K562 (cell line): Measurements from ENCODE around the gene TMEM234. TPM values are rescaled to one million over a fixed set of nuclear protein-coding genes. Genes with fewer than 3 reads are reported as not detected.

Experiments used
- BRCA1 ChIP-seq, 2 experiments: fragments of 450-650 bp in 1 of 2; sonication (generic) in 1 of 2; formaldehyde crosslinking in 1 of 2; IDR thresholded peaks; 2 replicates each; pipeline versions ENCODE4 v1.5.0 to v1.6.1; 2017 to 2020; ENCODE audit warnings: mild to moderate bottlenecking in 1 of 2, missing genetic modification reagents in 1 of 2
- CCNT2 ChIP-seq: IDR thresholded peaks from 2 replicates; pipeline ENCODE4 v1.6.1; 2011; ENCODE audit warnings: borderline replicate concordance, low read depth, mild to moderate bottlenecking, moderate library complexity, mixed read lengths, low read length; ENCODE audit not compliant: insufficient read length; ENCODE audit errors: extremely low read depth
- FOXK2 ChIP-seq, 2 experiments: fragments of 450-650 bp; IDR thresholded peaks in 1 of 2; conservative IDR thresholded peaks in 1 of 2; 2 replicates each; pipeline ENCODE4 v1.6.1; 2016; ENCODE audit warnings: low read depth in 2 of 2, mild to moderate bottlenecking in 1 of 2
- GTF3C2 ChIP-seq: IDR thresholded peaks from 3 replicates; pipeline ENCODE4 v1.6.1; 2011; ENCODE audit warnings: borderline replicate concordance, mild to moderate bottlenecking, moderate library complexity; ENCODE audit not compliant: insufficient read length; ENCODE audit errors: extremely low read depth
- NCOR1 ChIP-seq: fragments of 450-650 bp; IDR thresholded peaks from 2 replicates; pipeline ENCODE4 v1.6.1; 2016; ENCODE audit warnings: mild to moderate bottlenecking, moderate library complexity
- PTRF ChIP-seq: fragments of 450-650 bp; IDR thresholded peaks from 2 replicates; pipeline ENCODE4 v1.6.1; 2016; ENCODE audit warnings: mild to moderate bottlenecking, missing genetic modification characterization, missing compliant biosample characterization
- SETDB1 ChIP-seq: IDR thresholded peaks from one replicate; pipeline ENCODE4 v1.6.1; 2012; ENCODE audit warnings: low read length, control low read depth, inconsistent platforms
- TEAD1 ChIP-seq, 2 experiments: fragments of 450-650 bp in 1 of 2; sonication (generic) in 1 of 2; formaldehyde crosslinking; IDR thresholded peaks; 2 replicates each; pipeline versions ENCODE4 v1.4.0 to v1.8.0; 2020 to 2022; ENCODE audit warnings: mild to moderate bottlenecking in 2 of 2, missing genetic modification reagents in 1 of 2
- ZNF124 ChIP-seq: sonication (generic); formaldehyde crosslinking; IDR thresholded peaks from 2 replicates; pipeline ENCODE4 v1.8.1; 2022; ENCODE audit warnings: missing genetic modification reagents
- ZNF511 ChIP-seq: sonication (generic); formaldehyde crosslinking; IDR thresholded peaks from 2 replicates; pipeline ENCODE4 v1.8.0; 2022; ENCODE audit warnings: mild to moderate bottlenecking, missing genetic modification reagents
- ZNF764 ChIP-seq: fragments of 250-450 bp; sonication (Bioruptor Pico); IDR thresholded peaks from 2 replicates; pipeline ENCODE4 v1.4.0; 2020; ENCODE audit warnings: low read depth, mild to moderate bottlenecking, moderate library complexity
- polyA plus RNA-seq, 8 experiments: library from polyadenylated mRNA; depleted of rRNA in 4 of 8; stranded (reverse) in 5 of 8; unstranded in 3 of 8; fragments of >200 nt; fragmentation: Nextera tagmentation in 2 of 8; fragmentation: Illumina TruSeq in 1 of 8; extraction: Ambion mirVana in 2 of 8; extraction: Trizol in 1 of 8; gene quantifications; 2 replicates each; pipeline versions ENCODE4 v1.2.1 to v1.2.3, GENCODE V29; 2011 to 2014; ENCODE audit warnings: inconsistent platforms in 1 of 8, missing spikeins in 1 of 8
- total RNA-seq, 7 experiments: library from RNA; depleted of rRNA in 6 of 7; stranded (reverse); fragments of >200 nt in 6 of 7; fragmentation: Illumina TruSeq in 2 of 7; extraction: Trizol in 2 of 7; gene quantifications; 2 replicates each; pipeline versions ENCODE4 v1.2.1 to v1.2.3, GENCODE V29; 2011 to 2021; ENCODE audit warnings: low replicate concordance in 1 of 7
- TF ChIP-seq, protein P1 (sequence below): fragments of 200-400 bp; formaldehyde crosslinking; IDR thresholded peaks from 2 replicates; pipeline ENCODE4 v1.6.1; 2017; ENCODE audit warnings: mild to moderate bottlenecking, low read depth, low read length, moderate library complexity
- TF ChIP-seq, protein P2 (sequence below), 2 experiments: fragments of 200-800 bp in 1 of 2; sonication (Bioruptor generic) in 1 of 2; sonication (generic) in 1 of 2; formaldehyde crosslinking in 1 of 2; IDR thresholded peaks in 1 of 2; conservative IDR thresholded peaks in 1 of 2; 2 replicates each; pipeline versions ENCODE4 v1.5.0 to v1.6.1; 2016 to 2020; ENCODE audit warnings: missing compliant biosample characterization in 1 of 2, missing genetic modification characterization in 1 of 2, missing genetic modification reagents in 1 of 2

TMEM234 gene
- total and polyA plus RNA-seq, 9 of the 15 experiments (the other 6 are each of a cell fraction or from before 2014, with no cell fraction given), result 5.0 to 12.9 (median 7.6) TPM

DNA sequence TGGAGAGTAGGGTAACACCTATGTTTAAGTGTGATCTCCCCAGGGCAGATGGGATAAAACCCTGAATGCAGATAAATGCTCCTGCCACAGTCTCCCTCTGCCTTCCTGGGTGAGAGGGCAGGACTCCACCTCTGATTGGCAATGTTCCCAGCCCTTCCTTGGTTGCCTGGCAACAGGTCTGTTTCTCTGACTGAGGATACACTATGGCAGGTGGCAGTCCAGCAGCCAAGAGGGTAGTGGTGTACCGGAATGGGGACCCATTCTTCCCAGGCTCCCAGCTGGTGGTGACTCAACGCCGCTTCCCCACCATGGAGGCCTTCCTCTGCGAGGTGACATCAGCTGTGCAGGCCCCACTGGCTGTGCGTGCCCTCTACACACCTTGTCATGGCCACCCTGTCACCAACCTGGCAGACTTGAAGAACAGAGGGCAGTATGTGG lies 13.2 kb downstream of the TMEM234 start, which contains the start of gene DCDC2B (continued):
- TF ChIP-seq ZNF124 (CRISPR knock-in tag), result no peak
- no peak for TF ChIP-seq GTF3C2
- TF ChIP-seq, protein P1, sequence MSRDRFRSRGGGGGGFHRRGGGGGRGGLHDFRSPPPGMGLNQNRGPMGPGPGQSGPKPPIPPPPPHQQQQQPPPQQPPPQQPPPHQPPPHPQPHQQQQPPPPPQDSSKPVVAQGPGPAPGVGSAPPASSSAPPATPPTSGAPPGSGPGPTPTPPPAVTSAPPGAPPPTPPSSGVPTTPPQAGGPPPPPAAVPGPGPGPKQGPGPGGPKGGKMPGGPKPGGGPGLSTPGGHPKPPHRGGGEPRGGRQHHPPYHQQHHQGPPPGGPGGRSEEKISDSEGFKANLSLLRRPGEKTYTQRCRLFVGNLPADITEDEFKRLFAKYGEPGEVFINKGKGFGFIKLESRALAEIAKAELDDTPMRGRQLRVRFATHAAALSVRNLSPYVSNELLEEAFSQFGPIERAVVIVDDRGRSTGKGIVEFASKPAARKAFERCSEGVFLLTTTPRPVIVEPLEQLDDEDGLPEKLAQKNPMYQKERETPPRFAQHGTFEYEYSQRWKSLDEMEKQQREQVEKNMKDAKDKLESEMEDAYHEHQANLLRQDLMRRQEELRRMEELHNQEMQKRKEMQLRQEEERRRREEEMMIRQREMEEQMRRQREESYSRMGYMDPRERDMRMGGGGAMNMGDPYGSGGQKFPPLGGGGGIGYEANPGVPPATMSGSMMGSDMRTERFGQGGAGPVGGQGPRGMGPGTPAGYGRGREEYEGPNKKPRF, result no peak
- TF ChIP-seq ZNF764 (CRISPR knock-in tag), result no peak
- TF ChIP-seq SETDB1, result no peak
- no peak for TF ChIP-seq CCNT2
- TF ChIP-seq FOXK2 (conservative IDR thresholded peaks at IDR 0.05 in 1 of 2, IDR thresholded peaks at IDR 0.05 in 1 of 2; ENCODE audit: low read depth in 2 of 2), result no peak
- no peak for TF ChIP-seq TEAD1 (CRISPR knock-in tag; IDR thresholded peaks at IDR 0.05)
- no peak for TF ChIP-seq ZNF511 (CRISPR knock-in tag)
- TF ChIP-seq, protein P2, sequence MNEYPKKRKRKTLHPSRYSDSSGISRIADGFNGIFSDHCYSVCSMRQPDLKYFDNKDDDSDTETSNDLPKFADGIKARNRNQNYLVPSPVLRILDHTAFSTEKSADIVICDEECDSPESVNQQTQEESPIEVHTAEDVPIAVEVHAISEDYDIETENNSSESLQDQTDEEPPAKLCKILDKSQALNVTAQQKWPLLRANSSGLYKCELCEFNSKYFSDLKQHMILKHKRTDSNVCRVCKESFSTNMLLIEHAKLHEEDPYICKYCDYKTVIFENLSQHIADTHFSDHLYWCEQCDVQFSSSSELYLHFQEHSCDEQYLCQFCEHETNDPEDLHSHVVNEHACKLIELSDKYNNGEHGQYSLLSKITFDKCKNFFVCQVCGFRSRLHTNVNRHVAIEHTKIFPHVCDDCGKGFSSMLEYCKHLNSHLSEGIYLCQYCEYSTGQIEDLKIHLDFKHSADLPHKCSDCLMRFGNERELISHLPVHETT (CRISPR knock-in tag; conservative IDR thresholded peaks at IDR 0.05 in 1 of 2, IDR thresholded peaks at IDR 0.05 in 1 of 2), result no peak
- no peak for TF ChIP-seq NCOR1
- no peak for TF ChIP-seq BRCA1 (IDR thresholded peaks at IDR 0.05)
- no peak for TF ChIP-seq BRCA1 (CRISPR knock-in tag; IDR thresholded peaks at IDR 0.05)
- TF ChIP-seq PTRF (tag), result no peak
